A549 (cell line): ENCODE results near the gene SRRM2.

Experiments used
- BHLHE40 ChIP-seq: IDR thresholded peaks from 2 replicates; pipeline ENCODE4 v1.6.1; 2012; ENCODE audit warnings: low read depth, low read length, inconsistent platforms
- CBX8 ChIP-seq: fragments of 200-600 bp; sonication (generic); IDR thresholded peaks from 2 replicates; pipeline ENCODE4 v1.6.1; 2016
- EP300 ChIP-seq, 2 experiments: fragments of >200 bp; sonication (Bioruptor Twin); formaldehyde crosslinking; IDR thresholded peaks; 2 replicates in 1 of 2; 3 replicates in 1 of 2; pipeline ENCODE4 v1.6.1; 2016 to 2017
- KDM1A ChIP-seq: fragments of 200-600 bp; sonication (generic); IDR thresholded peaks from 2 replicates; pipeline ENCODE4 v1.6.1; 2016; ENCODE audit warnings: low read depth, mild to moderate bottlenecking
- NFE2L2 ChIP-seq: fragments of 150-350 bp; conservative IDR thresholded peaks from 2 replicates; pipeline ENCODE4 v1.6.1; 2014; ENCODE audit warnings: low read length
- NR3C1 ChIP-seq: fragments of >200 bp; sonication (Bioruptor Twin); formaldehyde crosslinking; IDR thresholded peaks from 3 replicates; pipeline ENCODE4 v1.6.1; 2017
- POLR2A ChIP-seq: IDR thresholded peaks from 2 replicates; pipeline ENCODE4 v1.6.1; 2012; ENCODE audit warnings: mild to moderate bottlenecking, low read length
- RFX5 ChIP-seq: fragments of 450-650 bp; IDR thresholded peaks from 2 replicates; pipeline ENCODE4 v1.7.1; 2014; ENCODE audit warnings: antibody characterized with exemption, mild to moderate bottlenecking, moderate library complexity
- TF ChIP-seq, protein P1 (sequence below): fragments of >200 bp; sonication (Bioruptor Twin); formaldehyde crosslinking; IDR thresholded peaks from 3 replicates; pipeline ENCODE4 v1.5.1; 2016
- TF ChIP-seq, protein P2 (sequence below): fragments of 200-600 bp; sonication (generic); IDR thresholded peaks from 2 replicates; pipeline ENCODE4 v1.6.1; 2016; ENCODE audit warnings: antibody characterized with exemption, mild to moderate bottlenecking, moderate library complexity
- TF ChIP-seq, protein P3 (sequence below): IDR thresholded peaks from 2 replicates; pipeline ENCODE4 v1.6.1; 2012
- TF ChIP-seq, protein P4 (sequence below): fragments of 450-650 bp; IDR thresholded peaks from 2 replicates; pipeline ENCODE4 v1.6.1; 2014; ENCODE audit warnings: antibody characterized with exemption

DNA sequence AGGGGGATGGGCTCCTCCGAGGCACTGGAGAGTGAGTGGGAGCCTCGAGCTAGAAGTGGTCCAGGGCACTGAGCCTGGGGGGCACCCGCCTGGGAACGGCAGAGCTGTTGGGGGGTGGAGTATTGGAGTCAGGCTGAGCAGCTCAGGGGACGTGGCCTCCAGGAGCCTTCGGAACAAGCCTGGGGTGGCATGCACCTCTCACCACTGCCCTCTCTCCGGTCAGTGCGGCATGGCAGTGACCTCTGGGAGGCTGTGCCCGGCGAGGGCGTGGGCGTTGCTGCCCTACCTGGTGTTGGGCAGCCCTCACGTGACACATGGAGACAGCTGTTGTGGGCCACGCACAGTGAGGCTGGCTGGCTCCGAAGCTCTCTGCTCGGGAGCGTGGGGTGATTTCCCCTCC is 46.4 kb upstream of the SRRM2 start:
- TF ChIP-seq, protein P1, sequence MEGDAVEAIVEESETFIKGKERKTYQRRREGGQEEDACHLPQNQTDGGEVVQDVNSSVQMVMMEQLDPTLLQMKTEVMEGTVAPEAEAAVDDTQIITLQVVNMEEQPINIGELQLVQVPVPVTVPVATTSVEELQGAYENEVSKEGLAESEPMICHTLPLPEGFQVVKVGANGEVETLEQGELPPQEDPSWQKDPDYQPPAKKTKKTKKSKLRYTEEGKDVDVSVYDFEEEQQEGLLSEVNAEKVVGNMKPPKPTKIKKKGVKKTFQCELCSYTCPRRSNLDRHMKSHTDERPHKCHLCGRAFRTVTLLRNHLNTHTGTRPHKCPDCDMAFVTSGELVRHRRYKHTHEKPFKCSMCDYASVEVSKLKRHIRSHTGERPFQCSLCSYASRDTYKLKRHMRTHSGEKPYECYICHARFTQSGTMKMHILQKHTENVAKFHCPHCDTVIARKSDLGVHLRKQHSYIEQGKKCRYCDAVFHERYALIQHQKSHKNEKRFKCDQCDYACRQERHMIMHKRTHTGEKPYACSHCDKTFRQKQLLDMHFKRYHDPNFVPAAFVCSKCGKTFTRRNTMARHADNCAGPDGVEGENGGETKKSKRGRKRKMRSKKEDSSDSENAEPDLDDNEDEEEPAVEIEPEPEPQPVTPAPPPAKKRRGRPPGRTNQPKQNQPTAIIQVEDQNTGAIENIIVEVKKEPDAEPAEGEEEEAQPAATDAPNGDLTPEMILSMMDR, result no peak
- TF ChIP-seq EP300 (IDR thresholded peaks at IDR 0.05), result no peak
- no peak for TF ChIP-seq NR3C1
- TF ChIP-seq, protein P2, sequence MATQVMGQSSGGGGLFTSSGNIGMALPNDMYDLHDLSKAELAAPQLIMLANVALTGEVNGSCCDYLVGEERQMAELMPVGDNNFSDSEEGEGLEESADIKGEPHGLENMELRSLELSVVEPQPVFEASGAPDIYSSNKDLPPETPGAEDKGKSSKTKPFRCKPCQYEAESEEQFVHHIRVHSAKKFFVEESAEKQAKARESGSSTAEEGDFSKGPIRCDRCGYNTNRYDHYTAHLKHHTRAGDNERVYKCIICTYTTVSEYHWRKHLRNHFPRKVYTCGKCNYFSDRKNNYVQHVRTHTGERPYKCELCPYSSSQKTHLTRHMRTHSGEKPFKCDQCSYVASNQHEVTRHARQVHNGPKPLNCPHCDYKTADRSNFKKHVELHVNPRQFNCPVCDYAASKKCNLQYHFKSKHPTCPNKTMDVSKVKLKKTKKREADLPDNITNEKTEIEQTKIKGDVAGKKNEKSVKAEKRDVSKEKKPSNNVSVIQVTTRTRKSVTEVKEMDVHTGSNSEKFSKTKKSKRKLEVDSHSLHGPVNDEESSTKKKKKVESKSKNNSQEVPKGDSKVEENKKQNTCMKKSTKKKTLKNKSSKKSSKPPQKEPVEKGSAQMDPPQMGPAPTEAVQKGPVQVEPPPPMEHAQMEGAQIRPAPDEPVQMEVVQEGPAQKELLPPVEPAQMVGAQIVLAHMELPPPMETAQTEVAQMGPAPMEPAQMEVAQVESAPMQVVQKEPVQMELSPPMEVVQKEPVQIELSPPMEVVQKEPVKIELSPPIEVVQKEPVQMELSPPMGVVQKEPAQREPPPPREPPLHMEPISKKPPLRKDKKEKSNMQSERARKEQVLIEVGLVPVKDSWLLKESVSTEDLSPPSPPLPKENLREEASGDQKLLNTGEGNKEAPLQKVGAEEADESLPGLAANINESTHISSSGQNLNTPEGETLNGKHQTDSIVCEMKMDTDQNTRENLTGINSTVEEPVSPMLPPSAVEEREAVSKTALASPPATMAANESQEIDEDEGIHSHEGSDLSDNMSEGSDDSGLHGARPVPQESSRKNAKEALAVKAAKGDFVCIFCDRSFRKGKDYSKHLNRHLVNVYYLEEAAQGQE, result no peak
- no peak for TF ChIP-seq RFX5
- TF ChIP-seq, protein P3, sequence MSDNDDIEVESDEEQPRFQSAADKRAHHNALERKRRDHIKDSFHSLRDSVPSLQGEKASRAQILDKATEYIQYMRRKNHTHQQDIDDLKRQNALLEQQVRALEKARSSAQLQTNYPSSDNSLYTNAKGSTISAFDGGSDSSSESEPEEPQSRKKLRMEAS, result no peak
- TF ChIP-seq, protein P4, sequence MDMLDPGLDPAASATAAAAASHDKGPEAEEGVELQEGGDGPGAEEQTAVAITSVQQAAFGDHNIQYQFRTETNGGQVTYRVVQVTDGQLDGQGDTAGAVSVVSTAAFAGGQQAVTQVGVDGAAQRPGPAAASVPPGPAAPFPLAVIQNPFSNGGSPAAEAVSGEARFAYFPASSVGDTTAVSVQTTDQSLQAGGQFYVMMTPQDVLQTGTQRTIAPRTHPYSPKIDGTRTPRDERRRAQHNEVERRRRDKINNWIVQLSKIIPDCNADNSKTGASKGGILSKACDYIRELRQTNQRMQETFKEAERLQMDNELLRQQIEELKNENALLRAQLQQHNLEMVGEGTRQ, result no peak
- no peak for TF ChIP-seq NFE2L2
- TF ChIP-seq BHLHE40, result no peak
- no peak for TF ChIP-seq KDM1A
- TF ChIP-seq CBX8, result no peak
- no peak for TF ChIP-seq POLR2A
